ENCODE measurements around the gene PTGES2. TPM values are rescaled to one million over a fixed set of nuclear protein-coding genes. Genes with fewer than 3 reads are reported as not detected.
A peak's percentile ranks its signal among the peaks of the same experiment; 100 is the strongest.

Gene PTGES2
- polyA plus RNA-seq, 4 donors, result 27.0 to 68.2 (median 42.8) TPM

DNA sequence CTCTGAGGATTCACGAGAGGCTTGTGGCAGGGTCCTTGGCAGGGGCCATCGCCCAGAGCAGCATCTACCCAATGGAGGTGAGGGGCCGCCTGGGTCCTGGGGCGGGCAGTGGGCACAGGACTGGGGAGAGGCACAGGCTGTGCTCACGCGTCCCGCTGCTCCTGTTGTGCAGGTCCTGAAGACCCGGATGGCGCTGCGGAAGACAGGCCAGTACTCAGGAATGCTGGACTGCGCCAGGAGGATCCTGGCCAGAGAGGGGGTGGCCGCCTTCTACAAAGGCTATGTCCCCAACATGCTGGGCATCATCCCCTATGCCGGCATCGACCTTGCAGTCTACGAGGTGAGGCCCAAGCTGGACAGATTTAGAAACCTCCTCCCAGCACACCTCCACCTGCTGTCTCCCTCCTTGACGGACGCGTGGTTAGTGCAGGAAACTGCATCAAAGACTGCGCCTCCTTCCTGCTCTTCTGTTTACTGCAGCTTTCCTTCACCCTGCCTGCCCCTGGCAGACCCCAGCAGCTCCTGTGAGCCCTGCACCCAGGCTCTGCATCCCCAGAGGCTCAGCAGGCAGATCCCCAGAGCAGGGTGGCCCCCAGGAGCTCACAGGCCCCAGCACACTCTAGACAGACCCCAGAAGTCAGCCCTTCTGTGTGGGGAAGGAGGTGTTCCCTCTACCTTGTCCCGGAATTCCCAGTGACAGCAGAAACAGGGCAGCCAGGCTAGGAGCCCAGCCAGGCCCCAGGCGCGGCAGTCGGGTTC is 21.2 kb downstream of the PTGES2 start:
- DNase-seq (ENCODE audit: low read depth in 4 of 4, low spot score in 3 of 4), result no peak

DNA sequence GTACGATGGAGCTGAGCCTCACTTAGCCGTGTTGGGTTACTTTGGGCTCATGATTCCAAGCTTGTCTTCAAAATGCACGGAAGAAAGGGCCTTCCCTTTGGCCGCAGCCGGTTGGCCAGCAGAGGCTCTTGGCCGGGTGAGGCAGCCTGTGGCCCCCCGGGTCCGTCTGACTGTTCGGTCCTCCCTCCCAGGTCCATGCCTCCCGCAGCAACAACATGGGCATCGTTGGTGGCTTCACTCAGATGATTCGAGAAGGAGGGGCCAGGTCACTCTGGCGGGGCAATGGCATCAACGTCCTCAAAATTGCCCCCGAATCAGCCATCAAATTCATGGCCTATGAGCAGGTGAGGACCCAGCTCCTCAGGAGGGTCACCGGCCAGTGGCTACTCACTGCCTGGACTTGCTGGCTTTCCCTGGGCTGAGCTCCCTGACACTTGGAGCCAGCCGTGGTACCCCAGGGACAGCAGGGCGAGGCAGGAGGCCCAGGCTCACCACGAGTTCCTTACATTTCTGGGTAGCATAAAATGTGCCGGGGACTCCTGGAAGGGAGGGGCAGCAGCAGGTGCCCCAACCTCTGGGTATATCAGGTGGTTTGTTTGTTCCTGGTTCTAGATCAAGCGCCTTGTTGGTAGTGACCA is 21.9 kb downstream of the PTGES2 start:
- DNase-seq (ENCODE audit: low read depth in 4 of 4, low spot score in 3 of 4), result no peak

DNA sequence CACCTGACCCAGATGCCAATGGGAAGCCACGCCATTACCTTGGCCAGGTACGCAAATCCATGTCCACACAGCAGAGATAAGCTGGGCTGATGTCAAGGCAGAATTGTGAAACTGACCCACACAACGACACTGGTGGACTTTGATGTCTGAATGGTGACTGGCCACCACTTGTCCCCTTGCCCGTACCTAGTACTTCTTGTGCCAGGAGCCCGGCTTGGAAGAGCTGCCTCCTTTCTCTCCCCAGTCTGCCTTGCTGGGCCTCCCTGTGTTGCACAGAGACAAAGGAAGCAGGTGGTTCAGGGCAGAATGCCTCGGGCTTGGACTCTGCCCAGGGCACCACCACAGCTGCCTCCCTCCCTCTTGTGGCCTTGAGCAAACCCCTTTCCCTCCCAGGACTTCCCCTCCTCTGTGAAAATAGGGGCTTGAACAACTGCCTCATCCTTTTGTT is 23.3 kb downstream of the PTGES2 start:
- DNase-seq (ENCODE audit: low read depth in 4 of 4, low spot score in 3 of 4), result no peak

DNA sequence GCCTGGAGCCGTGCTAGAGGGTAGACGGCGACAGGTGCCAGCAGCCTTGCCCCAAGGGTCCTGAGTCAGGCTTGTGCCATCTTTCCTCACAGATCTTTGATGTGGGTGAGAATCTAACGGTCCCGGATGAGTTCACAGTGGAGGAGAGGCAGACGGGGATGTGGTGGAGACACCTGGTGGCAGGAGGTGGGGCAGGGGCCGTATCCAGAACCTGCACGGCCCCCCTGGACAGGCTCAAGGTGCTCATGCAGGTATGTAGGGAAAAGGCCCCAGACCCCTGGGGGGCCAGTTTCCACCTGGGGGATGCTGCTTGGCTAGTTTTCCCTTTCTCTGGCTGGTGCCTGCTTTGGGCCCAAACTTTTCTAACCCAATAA is 24.0 kb downstream of the PTGES2 start:
- no peak for DNase-seq (ENCODE audit: low read depth in 4 of 4, low spot score in 3 of 4)

DNA sequence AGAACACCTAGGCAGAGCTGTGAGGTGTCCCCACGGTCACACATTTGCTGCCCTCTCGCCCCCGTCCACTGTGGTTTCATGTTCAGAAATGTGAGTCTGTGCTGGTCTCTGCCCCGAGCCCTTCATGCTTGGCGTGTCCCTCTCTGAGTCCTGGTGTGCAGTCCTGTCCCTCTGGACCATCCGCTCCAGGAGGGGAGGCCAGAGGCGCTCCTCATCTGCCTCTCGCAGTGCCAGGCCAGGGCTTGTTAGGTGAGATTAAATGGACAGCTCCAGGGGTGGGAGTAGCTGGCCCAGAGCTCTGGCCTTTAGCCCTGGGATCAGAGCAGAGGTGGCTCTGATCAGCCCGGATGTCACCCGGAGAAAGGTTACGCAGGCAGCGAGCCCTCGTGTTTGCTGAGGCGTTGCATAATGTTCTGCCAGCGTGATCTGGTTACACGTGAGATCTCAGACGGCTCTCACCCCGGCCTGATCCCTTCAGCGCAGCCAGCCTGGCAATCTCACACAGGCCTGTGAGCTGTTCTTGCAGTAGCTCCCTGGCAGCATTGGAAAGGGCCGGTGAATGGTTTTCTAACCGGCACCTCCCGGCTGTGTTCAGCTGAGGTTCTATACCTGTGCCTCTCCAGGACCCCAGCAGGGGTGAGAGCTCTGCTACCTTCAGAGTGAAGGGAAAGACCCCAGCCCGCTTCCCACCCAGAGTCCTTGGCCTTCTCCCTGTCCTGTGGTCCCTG is 24.5 kb downstream of the PTGES2 start:
- DNase-seq (ENCODE audit: low read depth in 4 of 4, low spot score in 3 of 4), result no peak

DNA sequence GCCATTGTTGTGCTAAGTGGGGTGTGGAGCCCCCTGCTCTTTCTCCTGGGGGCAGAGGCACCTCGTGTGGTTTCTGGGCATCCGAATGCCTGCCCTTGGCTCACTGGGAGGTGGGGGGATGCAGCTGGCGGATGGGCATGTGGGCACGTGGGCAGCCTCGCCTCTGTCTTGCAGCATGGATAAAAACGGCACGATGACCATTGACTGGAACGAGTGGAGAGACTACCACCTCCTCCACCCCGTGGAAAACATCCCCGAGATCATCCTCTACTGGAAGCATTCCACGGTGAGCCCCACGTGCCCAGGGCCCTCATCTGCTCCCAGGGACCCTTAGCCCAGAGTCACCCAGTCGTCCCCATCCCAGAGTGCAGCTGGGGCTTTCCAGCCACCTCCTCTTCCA is 25.3 kb downstream of the PTGES2 start:
- no peak for DNase-seq (ENCODE audit: low read depth in 4 of 4, low spot score in 3 of 4)

DNA sequence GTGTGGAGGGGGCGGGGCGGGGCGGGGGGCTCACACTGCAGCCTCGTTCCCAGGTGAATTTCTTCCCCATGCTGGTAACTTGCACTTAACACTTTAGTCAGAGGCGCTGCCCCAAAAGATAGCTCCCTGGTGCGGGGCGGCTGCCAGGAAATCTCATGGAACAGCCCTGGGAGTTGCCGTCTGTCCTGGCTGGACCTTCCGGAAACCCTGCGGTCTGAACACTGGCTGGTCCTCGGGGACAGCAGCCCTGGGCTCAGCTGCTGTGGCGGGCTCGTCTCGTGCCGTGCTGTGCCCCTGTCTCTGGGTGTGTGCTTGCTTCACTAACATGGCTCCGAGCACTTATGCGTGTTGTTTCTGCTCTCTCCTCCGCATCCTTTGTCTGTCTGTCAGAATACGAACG is 25.8 kb downstream of the PTGES2 start:
- DNase-seq (ENCODE audit: low read depth in 4 of 4, low spot score in 3 of 4), result no peak

DNA sequence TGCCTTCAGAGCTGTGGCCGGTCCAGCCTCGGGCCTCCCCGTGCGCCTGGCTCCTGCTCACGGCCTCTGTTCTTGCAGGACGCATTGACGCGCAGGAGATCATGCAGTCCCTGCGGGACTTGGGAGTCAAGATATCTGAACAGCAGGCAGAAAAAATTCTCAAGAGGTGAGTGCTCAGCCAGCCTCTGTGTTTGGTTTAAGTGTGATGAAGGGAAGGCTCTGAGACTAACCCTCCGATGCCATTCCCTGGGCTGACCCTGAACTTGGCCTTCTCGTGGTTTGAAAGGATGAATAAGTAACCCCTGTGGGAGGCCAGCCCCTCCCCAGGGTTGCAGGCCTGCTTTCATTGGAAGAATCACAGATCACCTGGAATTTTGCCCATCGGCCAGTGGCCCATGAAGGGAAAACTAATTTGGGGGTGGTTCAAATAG is 26.3 kb downstream of the PTGES2 start:
- no peak for DNase-seq (ENCODE audit: low read depth in 4 of 4, low spot score in 3 of 4)

DNA sequence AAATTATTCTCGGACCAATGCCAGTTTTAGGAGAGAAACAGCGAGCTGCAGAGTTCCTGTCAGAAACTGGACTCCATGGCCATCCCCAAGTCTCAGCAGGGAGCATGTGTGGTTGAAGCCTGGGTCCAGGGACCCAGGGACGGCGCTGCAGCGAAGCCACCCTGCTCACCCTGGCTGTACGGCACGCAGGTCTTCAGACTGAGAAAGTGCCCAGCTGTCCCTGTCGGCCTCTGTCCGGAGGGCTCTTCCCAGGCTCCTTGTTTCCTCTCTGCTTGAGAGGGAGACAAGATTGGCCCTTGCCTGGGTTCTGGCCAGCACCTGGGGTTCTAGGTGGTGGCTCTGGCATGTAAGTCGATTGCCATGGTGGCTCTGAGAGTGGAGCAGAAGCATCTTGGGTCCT is 26.9 kb downstream of the PTGES2 start:
- no peak for DNase-seq (ENCODE audit: low read depth in 4 of 4, low spot score in 3 of 4)

DNA sequence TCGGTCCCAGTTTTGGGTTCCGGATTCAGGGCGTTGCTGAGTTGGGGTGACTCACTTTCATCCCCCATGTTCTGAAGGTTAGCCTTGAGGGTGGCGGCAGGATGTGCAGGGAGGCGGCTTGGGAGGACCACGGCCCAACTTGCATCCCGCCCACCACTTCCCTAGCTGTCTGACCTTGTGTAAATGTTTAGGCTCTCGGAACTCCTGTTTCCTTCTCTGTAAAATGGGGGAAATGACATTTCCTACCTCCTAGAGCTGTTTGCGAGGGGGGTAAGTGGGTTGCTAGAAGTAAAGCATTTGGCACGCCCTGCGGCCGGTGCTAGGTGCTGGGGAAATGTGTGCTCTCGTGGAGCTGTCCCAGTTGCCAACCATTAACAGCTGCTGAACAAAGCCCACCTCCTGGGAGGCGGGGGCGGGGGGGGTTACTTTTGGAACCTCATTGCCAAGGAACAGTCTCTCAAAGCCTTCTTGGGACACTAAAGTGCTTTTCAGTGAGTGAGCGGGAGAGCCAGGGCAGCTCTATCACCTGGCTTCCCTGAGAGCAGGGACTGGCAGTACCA is 27.5 kb downstream of the PTGES2 start:
- no peak for DNase-seq (ENCODE audit: low read depth in 4 of 4, low spot score in 3 of 4)

DNA sequence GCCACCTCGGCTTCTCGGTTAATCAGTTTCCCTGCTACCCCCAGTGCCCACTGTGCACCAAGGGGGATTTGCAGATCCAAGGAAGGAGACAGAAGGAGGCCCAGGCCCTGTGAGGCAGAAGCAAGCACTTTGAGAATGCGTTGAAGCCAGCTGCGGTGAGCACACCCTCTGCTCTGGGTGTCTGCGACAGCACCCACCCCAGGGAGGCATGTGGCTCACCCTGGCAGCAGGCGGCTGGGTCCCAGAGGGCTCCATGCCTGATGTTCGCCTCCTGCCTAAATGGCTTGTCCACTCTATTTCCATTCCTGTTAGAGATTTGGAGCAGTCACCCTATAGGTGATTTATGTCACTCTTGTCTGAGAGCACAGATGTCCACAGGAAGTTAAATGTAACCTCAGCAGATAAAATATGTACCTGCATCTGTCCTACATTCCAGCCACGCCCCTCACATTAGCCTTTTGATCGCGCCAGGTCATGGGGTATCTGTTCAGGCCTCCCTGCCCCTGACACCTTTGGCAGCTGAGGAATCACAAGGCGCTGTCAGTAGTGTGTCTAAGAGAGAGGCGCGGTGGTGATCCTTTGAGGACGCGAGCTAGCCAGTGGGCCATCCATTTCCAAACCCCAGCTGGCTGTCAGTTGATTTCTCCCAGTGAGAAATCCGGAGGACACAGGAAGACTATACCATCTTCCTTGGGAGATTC is 28.1 kb downstream of the PTGES2 start:
- DNase-seq (ENCODE audit: low read depth in 4 of 4, low spot score in 3 of 4), result no peak

DNA sequence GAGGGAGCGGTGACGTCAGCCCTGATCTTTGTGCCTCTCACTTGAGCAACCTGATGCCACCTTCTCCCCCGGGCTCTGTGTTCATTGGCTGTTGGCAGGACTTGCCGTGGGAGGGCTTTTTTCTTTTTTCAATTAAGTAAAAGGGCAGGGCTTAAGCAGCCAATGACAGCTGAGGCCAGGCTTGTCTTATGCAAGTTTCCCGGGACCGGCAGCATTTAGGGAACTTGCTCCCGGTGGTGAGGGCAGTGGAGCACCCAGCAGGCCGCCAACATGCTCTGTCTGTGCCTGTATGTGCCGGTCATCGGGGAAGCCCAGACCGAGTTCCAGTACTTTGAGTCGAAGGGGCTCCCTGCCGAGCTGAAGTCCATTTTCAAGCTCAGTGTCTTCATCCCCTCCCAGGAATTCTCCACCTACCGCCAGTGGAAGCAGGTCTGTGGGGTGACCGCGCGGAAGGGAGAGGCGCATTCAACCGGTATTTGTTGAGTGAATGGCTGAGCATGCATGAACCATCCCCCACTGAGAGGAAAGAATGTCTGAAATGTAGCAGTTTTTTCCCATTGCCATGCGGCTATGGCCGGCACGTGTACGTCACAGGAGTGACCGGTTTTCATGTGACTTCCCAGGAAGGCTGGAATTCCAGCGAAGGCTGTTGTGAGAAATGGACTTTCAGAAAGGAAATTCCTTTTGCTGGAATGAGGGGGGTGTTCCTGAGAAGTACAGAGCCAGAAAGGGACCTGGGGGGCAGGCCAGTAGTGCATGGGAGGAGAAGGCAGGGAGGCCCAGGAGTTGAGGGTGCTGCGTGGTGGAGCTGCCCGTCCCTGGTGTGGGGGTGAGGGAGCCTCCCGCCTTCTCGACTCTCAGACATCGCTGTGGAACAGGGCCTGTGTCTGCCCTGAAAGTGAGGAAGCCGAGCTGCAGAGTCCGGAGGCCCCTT is 29.0 kb downstream of the PTGES2 start:
- DNase-seq (ENCODE audit: low read depth in 4 of 4, low spot score in 3 of 4), result peak; percentile 88 to 96 (median 91)

DNA sequence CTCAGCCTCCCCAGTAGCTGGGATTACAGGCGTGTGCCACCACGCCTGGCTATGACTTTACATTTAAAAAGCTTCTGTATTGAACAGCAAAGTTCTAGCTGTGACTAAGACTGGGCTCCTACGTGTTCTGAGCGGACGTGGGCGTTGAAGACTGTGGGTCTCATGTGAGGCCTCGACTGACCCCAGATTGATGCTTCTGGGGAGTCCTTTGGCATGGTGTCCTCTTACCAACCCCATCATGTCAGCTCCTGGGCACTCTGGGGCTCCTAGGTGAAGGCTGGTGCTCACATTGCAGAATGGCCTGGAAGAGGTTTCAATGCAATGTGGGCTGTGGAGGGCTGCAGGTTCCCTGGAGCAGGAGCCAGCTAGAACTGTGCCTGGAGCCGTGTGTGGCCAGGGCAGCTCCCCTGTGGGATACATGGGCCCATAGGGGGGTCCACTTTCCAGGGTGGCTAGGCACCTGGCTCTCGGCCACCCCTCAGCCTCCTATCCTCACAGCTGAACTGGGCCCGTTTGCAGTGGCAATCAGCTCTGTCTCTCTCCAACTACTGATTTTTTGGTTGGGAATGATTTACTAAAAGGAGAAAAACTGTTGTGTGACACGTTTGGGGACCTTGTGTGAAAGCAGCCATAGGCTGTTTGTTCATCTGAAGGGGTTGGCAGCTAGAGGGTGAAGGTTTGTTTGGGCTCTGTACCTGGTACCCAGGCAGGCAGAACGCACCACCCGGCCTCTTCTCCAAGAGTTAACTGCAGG is 29.8 kb downstream of the PTGES2 start:
- DNase-seq (ENCODE audit: low read depth in 4 of 4, low spot score in 3 of 4), result no peak

DNA sequence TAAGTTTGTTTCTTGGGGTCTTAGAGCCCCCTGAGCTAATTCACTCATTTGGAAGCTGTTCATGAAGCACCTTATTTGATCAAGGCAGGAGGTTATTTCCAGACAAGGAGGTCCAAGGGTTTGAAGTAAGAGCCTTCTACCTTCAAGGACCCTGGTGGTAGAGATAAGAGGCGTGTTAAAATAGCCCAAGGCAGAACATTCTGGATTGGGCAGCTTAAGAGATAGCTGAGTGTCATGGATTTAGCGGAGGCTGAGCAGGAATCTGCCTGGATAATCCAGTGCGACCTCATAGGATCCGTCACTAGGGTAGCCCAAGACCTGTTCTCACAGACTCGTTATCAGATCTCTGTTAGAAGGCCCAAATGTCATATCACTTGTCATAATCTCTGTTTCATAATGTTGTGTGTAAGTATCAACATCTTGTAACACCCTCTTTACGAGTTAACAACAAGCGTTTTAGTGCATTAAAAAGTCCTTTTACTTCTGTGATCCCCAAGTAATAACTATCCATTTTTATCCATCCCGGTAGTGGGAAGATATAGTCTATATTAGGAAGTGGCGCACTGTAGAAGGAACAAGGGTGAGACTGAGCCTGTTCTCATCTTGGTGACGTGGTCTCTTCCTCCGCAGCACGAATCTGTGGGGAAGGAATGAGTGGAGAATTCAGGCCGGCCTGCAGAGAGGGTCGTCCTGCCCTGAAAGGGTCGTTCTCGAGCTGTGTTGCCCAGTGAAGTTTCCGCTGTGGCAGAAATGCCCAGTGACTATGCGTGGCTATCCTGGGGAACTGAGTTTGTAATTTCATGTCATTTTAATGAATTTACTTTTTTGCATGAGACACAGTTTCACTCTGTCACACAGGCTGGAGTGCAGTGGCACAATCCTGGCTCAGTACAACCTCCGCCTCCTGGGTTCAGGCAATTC is 30.7 kb downstream of the PTGES2 start:
- no peak for DNase-seq (ENCODE audit: low read depth in 4 of 4, low spot score in 3 of 4)

DNA sequence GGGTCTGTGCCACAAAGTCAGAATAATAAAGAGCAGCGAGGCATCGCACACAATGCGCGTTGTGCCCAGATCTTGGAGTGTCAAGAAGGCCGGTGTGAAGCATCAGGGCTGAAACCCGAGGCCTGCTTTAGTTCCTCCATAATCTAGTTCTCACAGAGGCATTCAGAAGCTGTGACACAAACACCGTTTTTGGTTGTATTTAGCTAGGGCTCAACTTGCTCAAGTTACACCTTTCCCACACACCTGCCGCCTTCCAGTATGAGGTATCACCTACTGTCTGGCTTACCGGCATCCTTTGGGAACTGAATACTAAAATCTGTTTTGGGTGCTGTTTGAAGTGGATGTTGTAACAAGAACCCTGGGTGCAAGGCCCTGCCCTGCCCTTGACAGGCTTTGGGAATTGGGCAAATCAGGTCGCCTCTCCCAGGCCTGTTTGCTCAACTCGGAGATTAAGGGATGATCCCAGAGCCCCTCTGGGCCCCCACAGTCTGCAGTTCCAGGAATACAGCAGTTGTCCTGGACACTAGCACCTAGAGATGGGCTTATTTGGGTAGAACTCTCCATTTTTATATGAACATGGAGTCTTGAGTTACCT is 32.5 kb downstream of the PTGES2 start:
- no peak for DNase-seq (ENCODE audit: low read depth in 4 of 4, low spot score in 3 of 4)

DNA sequence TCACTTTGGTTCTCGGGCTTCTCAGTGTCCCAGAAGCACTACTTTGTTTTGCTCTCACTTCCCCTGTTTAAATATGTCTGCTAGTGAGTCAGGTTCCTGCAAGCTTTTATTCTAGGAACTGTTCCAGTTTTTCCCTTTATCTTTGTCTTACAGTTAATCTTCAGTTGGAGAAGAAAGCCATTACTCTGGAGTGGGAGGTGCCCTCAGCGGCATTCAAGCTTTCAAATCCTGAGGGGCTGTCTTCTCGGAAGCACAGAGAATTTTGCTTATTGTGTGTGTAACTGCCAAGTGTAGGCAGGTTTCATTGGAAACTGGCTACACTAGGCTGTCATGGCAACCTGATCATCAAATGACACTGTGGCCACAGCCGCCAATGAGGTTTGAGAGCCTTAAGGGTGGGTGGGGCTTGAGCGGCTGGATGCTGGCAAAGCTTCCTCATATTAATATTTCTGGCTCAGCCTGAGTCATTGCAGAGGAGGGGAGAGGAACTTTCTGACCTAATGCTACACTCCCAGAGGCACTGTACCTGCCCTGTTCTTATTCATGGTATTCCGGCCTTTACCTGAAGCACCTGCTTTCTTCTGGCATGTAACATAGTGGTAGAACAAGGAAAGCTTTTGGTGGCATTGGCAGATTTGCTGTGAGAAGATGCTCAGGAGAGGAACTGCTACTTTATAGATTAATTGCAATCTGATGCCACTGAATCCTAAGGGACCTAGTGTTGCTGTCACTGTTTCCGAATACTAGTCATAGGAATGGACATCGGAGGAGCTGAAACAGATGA is 33.2 kb downstream of the PTGES2 start:
- peak in 2 of 4 donors; percentile 84 to 88 for DNase-seq (ENCODE audit: low read depth in 4 of 4, low spot score in 3 of 4)

DNA sequence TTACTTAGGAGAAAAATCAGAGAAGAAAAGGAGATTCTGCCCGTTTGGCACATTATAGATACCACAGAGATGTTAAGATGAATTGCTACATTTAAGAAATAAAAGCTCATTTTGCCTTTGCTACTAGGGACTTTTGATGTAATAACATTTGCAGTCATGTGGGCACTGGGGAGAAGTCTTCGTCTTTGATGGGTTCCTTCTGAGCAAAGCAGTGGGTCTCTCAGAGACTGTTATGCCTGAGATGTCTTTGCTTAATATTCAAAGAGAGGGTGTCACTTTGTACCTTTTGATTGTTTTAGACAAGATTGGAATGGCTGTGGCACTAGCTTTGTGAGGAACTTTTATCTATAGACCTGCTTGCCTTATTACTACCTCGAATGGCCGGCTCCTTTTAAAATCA is 34.5 kb downstream of the PTGES2 start:
- DNase-seq (ENCODE audit: low read depth in 4 of 4, low spot score in 3 of 4), result no peak
